NCI-H1930 (cell line): ENCODE results near the gene ATP8B4.
"Not testable (repeated sequence)": the region's sequence is repeated elsewhere in the genome, so short reads cannot be mapped to it uniquely, and the experiment has no call there.

Experiments
- DNase-seq, 2 experiments: peaks; one replicate each; lab custom pipeline; 2025; lab: John Stamatoyannopoulos, UW

The ATP8B4 gene

GRCh38 chr15:50017522-50017921, 101.5 kb downstream of the ATP8B4 start:
- no peak for DNase-seq

- DNase-seq: no peak
These were observed 102.1 kb downstream of the ATP8B4 start for GRCh38 chr15:50016951-50017350.

- DNase-seq: no peak
These were observed 106.2 kb downstream of the ATP8B4 start for GRCh38 chr15:50012790-50013189.

- DNase-seq: no peak
These were observed 109.4 kb downstream of the ATP8B4 start for GRCh38 chr15:50009634-50010033.

GRCh38 chr15:50003786-50004334, 115.2 kb downstream of the ATP8B4 start:
- DNase-seq: peak; percentile 10 to 40

- DNase-seq: no peak
These were observed 127.4 kb downstream of the ATP8B4 start for GRCh38 chr15:49991587-49991986.

GRCh38 chr15:49990835-49991545, 128.0 kb downstream of the ATP8B4 start:
- no peak for DNase-seq

- DNase-seq: no peak
These were observed 129.5 kb downstream of the ATP8B4 start for GRCh38 chr15:49989498-49989897.

- DNase-seq: no peak
These were observed 130.3 kb downstream of the ATP8B4 start for GRCh38 chr15:49988766-49989165.

- no peak for DNase-seq
These were observed 131.1 kb downstream of the ATP8B4 start for GRCh38 chr15:49987896-49988295.

- DNase-seq: no peak
These were observed 131.7 kb downstream of the ATP8B4 start for GRCh38 chr15:49987198-49987785.

GRCh38 chr15:49986326-49986725, 132.7 kb downstream of the ATP8B4 start:
- no peak for DNase-seq

GRCh38 chr15:49985463-49985862, 133.6 kb downstream of the ATP8B4 start:
- no peak for DNase-seq

GRCh38 chr15:49984436-49984835, 134.6 kb downstream of the ATP8B4 start:
- DNase-seq: no peak

GRCh38 chr15:49982584-49982983, 136.4 kb downstream of the ATP8B4 start:
- no peak for DNase-seq

- no peak for DNase-seq
These were observed 139.2 kb downstream of the ATP8B4 start for GRCh38 chr15:49979705-49980382.

- no peak for DNase-seq
These were observed 140.9 kb downstream of the ATP8B4 start for GRCh38 chr15:49978121-49978520.

GRCh38 chr15:49977306-49977705, 141.7 kb downstream of the ATP8B4 start:
- no peak for DNase-seq

GRCh38 chr15:49964551-49964950, 154.5 kb downstream of the ATP8B4 start:
- no peak for DNase-seq

GRCh38 chr15:49964061-49964460, 155.0 kb downstream of the ATP8B4 start:
- no peak for DNase-seq

GRCh38 chr15:49963033-49963772, 155.8 kb downstream of the ATP8B4 start:
- not testable (repeated sequence) for DNase-seq

- no peak for DNase-seq
These were observed 156.9 kb downstream of the ATP8B4 start for GRCh38 chr15:49962044-49962602.
